GM23338 (cell line): ENCODE measurements around the gene NELFA. TPM values are rescaled to one million over a fixed set of nuclear protein-coding genes. Genes with fewer than 3 reads are reported as not detected.

Source experiments
- ATAC-seq: fragments of 200-7000 bp; cut with Tn5 transposase; 3 replicates; pipeline ENCODE4 v1.9.1; 2020
- DNase-seq: peaks from one replicate; pipeline ENCODE4 v3.0.0-alpha.2; 2015; ENCODE audit warnings: low spot score
- H2AFZ ChIP-seq: fragments of 200-600 bp; sonication (generic); 2 replicates; pipeline ENCODE4 v1.8.0; 2016; ENCODE audit warnings: antibody characterized with exemption, mild to moderate bottlenecking, moderate library complexity
- H3F3A ChIP-seq: fragments of 200-600 bp; sonication (generic); replicated peaks from 2 replicates; pipeline ENCODE4 v1.8.0; 2017; ENCODE audit warnings: antibody characterized with exemption, mixed run types, low read depth
- H3K27ac ChIP-seq: fragments of 200-600 bp; sonication (generic); 2 replicates; pipeline ENCODE4 v1.6.1; 2016; ENCODE audit warnings: low read depth
- H3K27me3 ChIP-seq: fragments of 200-600 bp; sonication (generic); 2 replicates; pipeline ENCODE4 v1.8.0; 2016; ENCODE audit warnings: mild to moderate bottlenecking, mixed run types, moderate library complexity; ENCODE audit not compliant: insufficient read depth
- H3K36me3 ChIP-seq: fragments of 200-600 bp; sonication (generic); 2 replicates; pipeline ENCODE4 v1.8.0; 2016; ENCODE audit warnings: mild to moderate bottlenecking; ENCODE audit not compliant: insufficient read depth
- H3K4me1 ChIP-seq: fragments of 200-600 bp; sonication (generic); 2 replicates; pipeline ENCODE4 v1.8.0; 2016; ENCODE audit warnings: mild to moderate bottlenecking, moderate library complexity; ENCODE audit not compliant: insufficient read depth
- H3K4me2 ChIP-seq: fragments of 200-600 bp; sonication (generic); 2 replicates; pipeline ENCODE4 v1.7.1; 2017; ENCODE audit warnings: mixed run types
- H3K4me3 ChIP-seq: fragments of 200-600 bp; sonication (generic); 2 replicates; pipeline ENCODE4 v1.6.1; 2016; ENCODE audit warnings: mixed run types
- H3K79me2 ChIP-seq: fragments of 200-600 bp; sonication (generic); replicated peaks from 2 replicates; pipeline ENCODE4 v1.8.0; 2017; ENCODE audit warnings: mild to moderate bottlenecking; ENCODE audit not compliant: insufficient read depth
- H3K9me2 ChIP-seq: fragments of 200-600 bp; sonication (generic); 2 replicates; pipeline ENCODE4 v1.8.0; 2017; ENCODE audit not compliant: insufficient read depth
- H4K20me1 ChIP-seq: fragments of 200-600 bp; sonication (generic); replicated peaks from 2 replicates; pipeline ENCODE4 v1.8.0; 2017; ENCODE audit warnings: mild to moderate bottlenecking; ENCODE audit not compliant: insufficient read depth
- H3K27ac Mint-ChIP-seq: 2 replicates; pipeline ENCODE4 v1.8.0; 2020; ENCODE audit warnings: inconsistent platforms, mild to moderate bottlenecking, moderate library complexity, mixed read lengths
- H3K27me3 Mint-ChIP-seq: 3 replicates; pipeline ENCODE4 v1.8.0; 2022; ENCODE audit warnings: low read depth, mild to moderate bottlenecking, moderate library complexity, mixed read lengths, inconsistent platforms; ENCODE audit not compliant: insufficient read depth, poor library complexity
- H3K36me3 Mint-ChIP-seq: 3 replicates; pipeline ENCODE4 v1.8.0; 2021; ENCODE audit warnings: low read depth, mild to moderate bottlenecking, inconsistent platforms, moderate library complexity, mixed read lengths
- H3K4me1 Mint-ChIP-seq: 3 replicates; pipeline ENCODE4 v1.8.0; 2020; ENCODE audit warnings: mild to moderate bottlenecking, inconsistent platforms, mixed read lengths
- H3K4me3 Mint-ChIP-seq: 3 replicates; pipeline ENCODE4 v1.8.0; 2021; ENCODE audit warnings: moderate library complexity, mild to moderate bottlenecking, inconsistent platforms, mixed read lengths
- H3K9me3 Mint-ChIP-seq: 3 replicates; pipeline ENCODE4 v1.8.0; 2020; ENCODE audit warnings: moderate library complexity, mild to moderate bottlenecking, inconsistent platforms, mixed read lengths
- CREB1 ChIP-seq: fragments of 250-450 bp; sonication (Bioruptor Pico); IDR thresholded peaks from 2 replicates; pipeline ENCODE4 v1.5.0; 2020; ENCODE audit warnings: low read depth, mild to moderate bottlenecking, moderate library complexity
- EZH2 ChIP-seq: fragments of 200-600 bp; sonication (generic); IDR thresholded peaks from one replicate; pipeline ENCODE4 v1.8.0; 2017; ENCODE audit warnings: antibody characterized with exemption, mild to moderate bottlenecking, low read depth; ENCODE audit not compliant: unreplicated experiment
- EZH2phosphoT487 ChIP-seq: fragments of 200-600 bp; sonication (generic); IDR thresholded peaks from one replicate; pipeline ENCODE4 v1.8.1; 2018; ENCODE audit warnings: antibody characterized with exemption; ENCODE audit not compliant: unreplicated experiment
- JUNB ChIP-seq: IDR thresholded peaks from one replicate; pipeline ENCODE4 v1.6.1; 2016; ENCODE audit warnings: antibody characterized with exemption; ENCODE audit not compliant: unreplicated experiment
- POLR2AphosphoS5 ChIP-seq: IDR thresholded peaks from 2 replicates; pipeline ENCODE4 v1.6.1; 2016; ENCODE audit warnings: antibody characterized with exemption, low read depth
- ZNF331 ChIP-seq: fragments of 250-450 bp; sonication (Bioruptor Pico); IDR thresholded peaks from 2 replicates; pipeline ENCODE4 v1.5.0; 2020; ENCODE audit warnings: low read depth, mild to moderate bottlenecking, moderate library complexity
- polyA plus RNA-seq: library from polyadenylated mRNA; unstranded; fragments of >200 nt; fragmentation: Nextera tagmentation; extraction: Ambion mirVana; gene quantifications from 2 replicates; pipeline ENCODE4 v1.2.1, GENCODE V29; 2016
- total RNA-seq: library from RNA; depleted of rRNA; stranded (reverse); fragments of >200 nt; shearing (Covaris generic); gene quantifications from 2 replicates; pipeline ENCODE4 v1.2.3, GENCODE V29; 2014
- TF ChIP-seq, protein P1 (sequence below): IDR thresholded peaks from 2 replicates; pipeline ENCODE4 v1.6.1; 2016; ENCODE audit warnings: antibody characterized with exemption
- TF ChIP-seq, protein P2 (sequence below), 2 experiments: fragments of 200-600 bp in 1 of 2; sonication (generic) in 1 of 2; conservative IDR thresholded peaks; 2 replicates each; pipeline versions ENCODE4 v1.5.1 to v1.6.1; 2016 to 2017; ENCODE audit warnings: antibody characterized with exemption in 2 of 2, low read depth in 2 of 2, mild to moderate bottlenecking in 2 of 2, moderate library complexity in 1 of 2
- TF ChIP-seq, protein P3 (sequence below): IDR thresholded peaks from one replicate; pipeline ENCODE4 v1.6.1; 2018; ENCODE audit warnings: antibody characterized with exemption; ENCODE audit not compliant: unreplicated experiment

Gene NELFA
- total and polyA plus RNA-seq, 2 experiments from 2014 or later, result 62.8 to 63.3 TPM

DNA sequence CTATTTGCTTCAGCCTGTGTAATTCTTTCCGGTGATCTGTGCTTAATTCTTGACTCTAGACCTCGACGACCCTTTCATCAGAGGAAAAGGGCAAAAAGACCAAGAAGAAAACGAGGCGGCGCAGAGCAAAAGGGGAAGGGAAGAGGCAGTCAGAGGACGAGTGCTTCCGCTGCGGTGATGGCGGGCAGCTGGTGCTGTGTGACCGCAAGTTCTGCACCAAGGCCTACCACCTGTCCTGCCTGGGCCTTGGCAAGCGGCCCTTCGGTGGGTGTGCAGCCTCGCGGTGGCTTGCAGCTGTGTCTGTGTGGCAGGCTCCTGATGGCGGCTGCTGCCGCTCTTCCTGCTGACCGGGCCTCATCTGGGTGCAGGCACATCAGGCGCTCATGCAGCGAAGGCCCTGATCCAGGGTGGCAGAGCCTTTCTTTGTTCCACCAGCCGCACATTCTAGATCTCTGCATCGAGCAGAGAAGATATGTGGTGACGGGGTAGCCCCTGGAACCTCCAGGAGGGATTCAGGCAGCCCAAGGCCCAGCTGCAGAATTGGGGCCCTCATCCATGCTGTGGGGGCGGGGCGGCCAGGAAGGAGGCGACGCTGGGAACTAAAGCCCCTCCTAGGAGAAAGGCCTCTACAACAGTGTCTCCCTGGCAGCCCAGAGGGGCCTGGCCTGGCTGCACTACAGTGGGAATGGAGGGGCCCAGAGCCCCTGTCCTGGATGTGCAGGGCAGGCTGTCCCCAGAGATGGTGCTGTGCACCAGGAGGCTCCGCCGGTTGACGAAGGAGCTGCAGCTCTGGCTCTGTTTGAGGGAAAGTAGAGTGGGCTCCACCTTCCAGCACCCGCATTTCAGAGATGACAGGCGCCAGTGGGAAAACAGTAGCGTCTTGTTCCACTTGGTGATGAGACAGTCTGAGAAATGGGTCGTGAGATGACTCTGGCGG is 32.1 kb downstream of the NELFA start:
- Histone ChIP-seq H3K27me3 (no peaks in the 10 kb centered on the region), H3K27ac (no peak overlapping the region), H2AFZ (no peak overlapping the region), H4K20me1 (no peaks in the 10 kb centered on the region; the same call in 1 of the 2 replicates), H3K79me2 (no peaks in the 10 kb centered on the region), H3K4me2 (no peak overlapping the region), H3K9me2 (no peaks in the 10 kb centered on the region), H3F3A (0 out of 2 replicates have a peak, but pooled peaks cover 8% of the 10 kb centered on the region), H3K4me3 (no peak overlapping the region), H3K4me1 (no peaks in the 10 kb centered on the region), H3K36me3 (0 out of 2 replicates have a peak, but pooled peaks cover 8% of the 10 kb centered on the region)
- ATAC-seq (no peak), DNase-seq (no peak)
- TF ChIP-seq, protein P1, sequence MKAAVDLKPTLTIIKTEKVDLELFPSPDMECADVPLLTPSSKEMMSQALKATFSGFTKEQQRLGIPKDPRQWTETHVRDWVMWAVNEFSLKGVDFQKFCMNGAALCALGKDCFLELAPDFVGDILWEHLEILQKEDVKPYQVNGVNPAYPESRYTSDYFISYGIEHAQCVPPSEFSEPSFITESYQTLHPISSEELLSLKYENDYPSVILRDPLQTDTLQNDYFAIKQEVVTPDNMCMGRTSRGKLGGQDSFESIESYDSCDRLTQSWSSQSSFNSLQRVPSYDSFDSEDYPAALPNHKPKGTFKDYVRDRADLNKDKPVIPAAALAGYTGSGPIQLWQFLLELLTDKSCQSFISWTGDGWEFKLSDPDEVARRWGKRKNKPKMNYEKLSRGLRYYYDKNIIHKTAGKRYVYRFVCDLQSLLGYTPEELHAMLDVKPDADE, result no peak
- TF ChIP-seq CREB1, result no peak
- TF ChIP-seq, protein P2, sequence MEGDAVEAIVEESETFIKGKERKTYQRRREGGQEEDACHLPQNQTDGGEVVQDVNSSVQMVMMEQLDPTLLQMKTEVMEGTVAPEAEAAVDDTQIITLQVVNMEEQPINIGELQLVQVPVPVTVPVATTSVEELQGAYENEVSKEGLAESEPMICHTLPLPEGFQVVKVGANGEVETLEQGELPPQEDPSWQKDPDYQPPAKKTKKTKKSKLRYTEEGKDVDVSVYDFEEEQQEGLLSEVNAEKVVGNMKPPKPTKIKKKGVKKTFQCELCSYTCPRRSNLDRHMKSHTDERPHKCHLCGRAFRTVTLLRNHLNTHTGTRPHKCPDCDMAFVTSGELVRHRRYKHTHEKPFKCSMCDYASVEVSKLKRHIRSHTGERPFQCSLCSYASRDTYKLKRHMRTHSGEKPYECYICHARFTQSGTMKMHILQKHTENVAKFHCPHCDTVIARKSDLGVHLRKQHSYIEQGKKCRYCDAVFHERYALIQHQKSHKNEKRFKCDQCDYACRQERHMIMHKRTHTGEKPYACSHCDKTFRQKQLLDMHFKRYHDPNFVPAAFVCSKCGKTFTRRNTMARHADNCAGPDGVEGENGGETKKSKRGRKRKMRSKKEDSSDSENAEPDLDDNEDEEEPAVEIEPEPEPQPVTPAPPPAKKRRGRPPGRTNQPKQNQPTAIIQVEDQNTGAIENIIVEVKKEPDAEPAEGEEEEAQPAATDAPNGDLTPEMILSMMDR (conservative IDR thresholded peaks at IDR 0.05; ENCODE audit: low read depth in 2 of 2), result no peak
- TF ChIP-seq EZH2, result no peak
- no peak for TF ChIP-seq JUNB
- no peak for TF ChIP-seq ZNF331 (CRISPR knock-in tag)
- Mint-ChIP-seq H3K27ac (no peak overlapping the region), H3K9me3 (no peaks in the 10 kb centered on the region; the same call in 2 of the 3 replicates), H3K4me1 (peaks cover 4% of the 10 kb centered on the region; the same call in 2 of the 3 replicates), H3K4me3 (no peak overlapping the region), H3K36me3 (peaks cover 70% of the 10 kb centered on the region), H3K27me3 (peaks cover 6% of the 10 kb centered on the region)

DNA sequence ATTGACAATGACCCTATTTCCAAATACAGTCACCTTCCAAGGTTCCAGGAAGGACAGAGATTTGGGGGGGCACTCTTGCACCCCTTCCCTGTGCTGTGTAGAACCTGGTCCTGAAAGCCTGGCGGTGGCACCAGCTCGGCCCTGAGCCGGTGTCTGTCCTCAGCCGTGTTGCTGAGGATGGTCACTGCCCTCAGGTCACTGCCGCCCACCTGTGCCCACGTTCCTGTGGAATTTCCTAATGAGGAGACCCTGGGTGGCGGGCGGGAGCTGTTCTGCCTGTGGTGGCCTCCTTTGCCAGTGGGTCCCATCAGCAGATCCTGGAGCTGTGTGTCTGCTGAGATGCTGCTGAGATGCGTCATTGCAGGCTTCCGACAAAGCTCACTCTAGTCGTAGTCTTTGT is 32.9 kb downstream of the NELFA start:
- no peak overlapping the region for H3K4me3 ChIP-seq
- Mint-ChIP-seq H3K27me3 (peaks cover 12% of the 10 kb centered on the region), H3K27ac (0 out of 2 replicates have a peak overlapping the region, but pooled peaks have one; percentile 27), H3K4me3 (no peak overlapping the region), H3K9me3 (no peaks in the 10 kb centered on the region; the same call in 2 of the 3 replicates), H3K4me1 (no peaks in the 10 kb centered on the region; the same call in 2 of the 3 replicates), H3K36me3 (peaks cover 64% of the 10 kb centered on the region)
- DNase-seq, result no peak
- H3K4me1 ChIP-seq, result no peaks in the 10 kb centered on the region
- H4K20me1 ChIP-seq, result no peaks in the 10 kb centered on the region; the same call in 1 of the 2 replicates
- H3K79me2 ChIP-seq, result no peaks in the 10 kb centered on the region
- H3F3A ChIP-seq, result 0 out of 2 replicates have a peak, but pooled peaks cover 3% of the 10 kb centered on the region
- TF ChIP-seq ZNF331 (CRISPR knock-in tag), result no peak
- no peak for TF ChIP-seq JUNB
- no peak for TF ChIP-seq CREB1
- TF ChIP-seq, protein P3, sequence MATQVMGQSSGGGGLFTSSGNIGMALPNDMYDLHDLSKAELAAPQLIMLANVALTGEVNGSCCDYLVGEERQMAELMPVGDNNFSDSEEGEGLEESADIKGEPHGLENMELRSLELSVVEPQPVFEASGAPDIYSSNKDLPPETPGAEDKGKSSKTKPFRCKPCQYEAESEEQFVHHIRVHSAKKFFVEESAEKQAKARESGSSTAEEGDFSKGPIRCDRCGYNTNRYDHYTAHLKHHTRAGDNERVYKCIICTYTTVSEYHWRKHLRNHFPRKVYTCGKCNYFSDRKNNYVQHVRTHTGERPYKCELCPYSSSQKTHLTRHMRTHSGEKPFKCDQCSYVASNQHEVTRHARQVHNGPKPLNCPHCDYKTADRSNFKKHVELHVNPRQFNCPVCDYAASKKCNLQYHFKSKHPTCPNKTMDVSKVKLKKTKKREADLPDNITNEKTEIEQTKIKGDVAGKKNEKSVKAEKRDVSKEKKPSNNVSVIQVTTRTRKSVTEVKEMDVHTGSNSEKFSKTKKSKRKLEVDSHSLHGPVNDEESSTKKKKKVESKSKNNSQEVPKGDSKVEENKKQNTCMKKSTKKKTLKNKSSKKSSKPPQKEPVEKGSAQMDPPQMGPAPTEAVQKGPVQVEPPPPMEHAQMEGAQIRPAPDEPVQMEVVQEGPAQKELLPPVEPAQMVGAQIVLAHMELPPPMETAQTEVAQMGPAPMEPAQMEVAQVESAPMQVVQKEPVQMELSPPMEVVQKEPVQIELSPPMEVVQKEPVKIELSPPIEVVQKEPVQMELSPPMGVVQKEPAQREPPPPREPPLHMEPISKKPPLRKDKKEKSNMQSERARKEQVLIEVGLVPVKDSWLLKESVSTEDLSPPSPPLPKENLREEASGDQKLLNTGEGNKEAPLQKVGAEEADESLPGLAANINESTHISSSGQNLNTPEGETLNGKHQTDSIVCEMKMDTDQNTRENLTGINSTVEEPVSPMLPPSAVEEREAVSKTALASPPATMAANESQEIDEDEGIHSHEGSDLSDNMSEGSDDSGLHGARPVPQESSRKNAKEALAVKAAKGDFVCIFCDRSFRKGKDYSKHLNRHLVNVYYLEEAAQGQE, result no peak
- no peak for TF ChIP-seq EZH2phosphoT487
- TF ChIP-seq POLR2AphosphoS5, result no peak
- H3K4me2 ChIP-seq, result no peak overlapping the region
- no peaks in the 10 kb centered on the region for H3K9me2 ChIP-seq
- H3K27ac ChIP-seq, result no peak overlapping the region
- 0 out of 2 replicates have a peak, but pooled peaks cover 8% of the 10 kb centered on the region for H3K36me3 ChIP-seq
- no peak for ATAC-seq
- H3K27me3 ChIP-seq, result no peaks in the 10 kb centered on the region
- no peak overlapping the region for H2AFZ ChIP-seq
